HL-60 (cell line): ENCODE results near the gene ZNF618.

Experiments used
- CTCF ChIP-seq: IDR thresholded peaks from one replicate; pipeline ENCODE4 v1.5.1; 2011; ENCODE audit warnings: low read length, control low read depth, inconsistent platforms; ENCODE audit not compliant: insufficient read depth
- GABPA ChIP-seq: IDR thresholded peaks from 2 replicates; pipeline ENCODE4 v1.6.1; 2012; ENCODE audit warnings: low read depth
- POLR2AphosphoS5 ChIP-seq: IDR thresholded peaks from 2 replicates; pipeline ENCODE4 v1.6.1; 2012; ENCODE audit warnings: low read depth
- REST ChIP-seq: IDR thresholded peaks from 2 replicates; pipeline ENCODE4 v1.6.1; 2012; ENCODE audit warnings: low read depth; ENCODE audit not compliant: insufficient replicate concordance
- SPI1 ChIP-seq: IDR thresholded peaks from 2 replicates; pipeline ENCODE4 v1.6.1; 2012; ENCODE audit warnings: low read depth, mild to moderate bottlenecking, borderline replicate concordance

- TF ChIP-seq POLR2AphosphoS5: no peak
- TF ChIP-seq CTCF: no peak
- no peak for TF ChIP-seq SPI1
- TF ChIP-seq REST: no peak
- TF ChIP-seq GABPA: no peak
Observed at GRCh38 chr9:114008667-114009410, 132.7 kb downstream of the ZNF618 start.
